Ovary (tissue), 9 donors: ENCODE measurements around the gene SLC15A1. TPM values are rescaled to one million over a fixed set of nuclear protein-coding genes. Genes with fewer than 3 reads are reported as not detected.

Source experiments
- DNase-seq, 5 donors: peaks; one replicate each; pipeline ENCODE4 v3.0.0-alpha.2; 2019 to 2020
- H3K27ac ChIP-seq, 2 donors: fragments of 200-600 bp; one replicate each; pipeline versions ENCODE4 v1.5.1 to v1.8.0; 2019 to 2022
- H3K27me3 ChIP-seq: fragments of 200-600 bp; one replicate; pipeline ENCODE4 v1.8.0; 2022
- H3K36me3 ChIP-seq: fragments of 200-600 bp; sonication (generic); one replicate; pipeline ENCODE4 v1.5.1; 2019
- H3K4me1 ChIP-seq: one replicate; pipeline ENCODE4 v1.8.1; 2013; ENCODE audit warnings: mild to moderate bottlenecking, moderate library complexity; ENCODE audit not compliant: insufficient read depth
- H3K4me3 ChIP-seq: fragments of 200-600 bp; sonication (generic); one replicate; pipeline ENCODE4 v1.5.1; 2017
- H3K9me3 ChIP-seq, 2 donors: fragments of 200-600 bp in 1 of 2; sonication (generic) in 1 of 2; one replicate each; pipeline versions ENCODE4 v1.5.1 to v1.8.1; 2013 to 2019; ENCODE audit warnings: mild to moderate bottlenecking in 1 of 2, moderate library complexity in 1 of 2
- EP300 ChIP-seq: sonication (generic); formaldehyde crosslinking; IDR thresholded peaks from one replicate; pipeline ENCODE4 v1.6.1; 2017; ENCODE audit warnings: antibody characterized with exemption
- POLR2A ChIP-seq: fragments of 450-650 bp; IDR thresholded peaks from one replicate; pipeline ENCODE4 v1.6.1; 2017; ENCODE audit warnings: antibody characterized with exemption, mild to moderate bottlenecking, moderate library complexity
- WGBS, 3 donors: extraction: QIAGEN DNeasy Blood & Tissue Kit in 1 of 3; methylation state at CpG; one replicate each; pipeline versions ENCODE4 v1.1.5 to v1.1.7; 2013 to 2017; 5-methylcytosine and 5-hydroxymethylcytosine counted together
- intact Hi-C, 4 donors: fragments of 100-400 bp; cut with DNase I; formaldehyde crosslinking; loops; one replicate each; pipeline versions ENCODE4 v1.11.0 to v1.15.1; 2022 to 2023
- polyA plus RNA-seq, 2 donors: library from polyadenylated mRNA; stranded (reverse); fragments of 200-250 nt in 1 of 2; fragments of 350-450 nt in 1 of 2; fragmentation: Illumina TruSeq in 1 of 2; extraction: RNeasy Lipid Tissue Mini Kit (QIAGEN cat#74804) in 1 of 2; gene quantifications; one replicate each; pipeline ENCODE4 v1.2.3, GENCODE V29; 2013 to 2014
- total RNA-seq, 7 donors: library from RNA; depleted of rRNA in 2 of 7; stranded (reverse); fragments of >200 nt in 2 of 7; fragmentation: NEBNext Ultra II Directional in 3 of 7; extraction: Animal tissue kit (Norgen Biotek cat#: 25700) in 3 of 7; gene quantifications; one replicate each; pipeline versions ENCODE4 v1.1.0 to v1.2.4, GENCODE V29; 2016 to 2023
- TF ChIP-seq, protein P1 (sequence below), 3 donors: fragments of 450-650 bp in 2 of 3; fragments of 200-600 bp in 1 of 3; IDR thresholded peaks; one replicate each; pipeline versions ENCODE4 v1.5.1 to v1.8.0; 2016 to 2022; ENCODE audit warnings: antibody characterized with exemption in 3 of 3, mild to moderate bottlenecking in 1 of 3
- donor health status: DM: no; HTN: no; CAD: no; lungs with moderate emphysema.
- donor health status: DM: no; HTN: no; CAD: no.
- donor health status: Bipolar disorder and iron deficiency.
- donor health status: DM: yes; HTN: yes; CAD: no.
- donor health status: DM: no; HTN: no; CAD: no.
- donor health status: DM: yes; HTN: yes; CAD: no.

SLC15A1 gene
- total and polyA plus RNA-seq, 9 donors: 0.05 to 1.3 (median 0.13) TPM; not detected in 3

DNA sequence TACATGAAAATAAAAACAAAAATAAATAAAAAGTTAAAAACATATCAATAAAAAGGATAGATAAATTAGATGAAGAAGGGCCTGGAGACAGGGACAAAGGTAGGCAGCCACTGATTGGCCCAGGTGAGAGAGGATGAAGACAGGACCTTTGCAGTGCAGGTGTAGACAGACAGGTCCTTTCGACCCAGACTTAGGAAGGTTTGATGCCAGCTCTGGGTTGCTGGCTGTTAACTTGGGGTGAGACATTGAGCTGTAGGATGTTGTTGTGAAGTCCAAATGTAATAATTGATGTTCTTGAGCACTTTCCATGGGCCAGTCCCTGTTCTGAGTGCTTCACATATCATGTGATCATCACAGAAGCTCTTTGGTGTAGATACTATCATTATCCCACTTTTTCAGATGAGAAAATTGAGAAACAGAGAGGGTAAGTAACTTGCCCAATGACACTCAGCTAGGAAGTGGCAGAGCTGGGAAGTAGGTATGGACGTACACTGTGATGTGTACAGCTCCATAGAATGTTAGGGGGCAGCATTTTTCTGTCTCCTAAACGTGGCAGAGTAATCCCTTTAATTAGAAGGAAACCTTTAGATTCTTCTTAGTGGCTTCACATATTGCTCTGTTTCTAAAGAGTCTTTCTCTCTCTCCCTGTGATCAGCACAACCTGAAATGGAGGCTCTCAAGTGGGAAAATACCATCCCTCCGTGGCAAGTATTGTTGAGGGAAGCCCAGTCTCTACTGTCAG, 99.6 kb downstream of the SLC15A1 start:
- H3K4me3 ChIP-seq: no peak overlapping the region
- H3K4me1 ChIP-seq: peaks cover 2% of the 10 kb centered on the region
- intact Hi-C loops: loop anchor here in 3 of 4 donors (5.0 kb wide), 2 partner anchors 206 to 211 kb away; no protein-coding TSS in a partner anchor
- no peak for DNase-seq
- H3K9me3 ChIP-seq: no peaks in the 10 kb centered on the region
- no peak overlapping the region for H3K27ac ChIP-seq
- no peaks in the 10 kb centered on the region for H3K36me3 ChIP-seq
- TF ChIP-seq POLR2A: no peak
- TF ChIP-seq, protein P1, sequence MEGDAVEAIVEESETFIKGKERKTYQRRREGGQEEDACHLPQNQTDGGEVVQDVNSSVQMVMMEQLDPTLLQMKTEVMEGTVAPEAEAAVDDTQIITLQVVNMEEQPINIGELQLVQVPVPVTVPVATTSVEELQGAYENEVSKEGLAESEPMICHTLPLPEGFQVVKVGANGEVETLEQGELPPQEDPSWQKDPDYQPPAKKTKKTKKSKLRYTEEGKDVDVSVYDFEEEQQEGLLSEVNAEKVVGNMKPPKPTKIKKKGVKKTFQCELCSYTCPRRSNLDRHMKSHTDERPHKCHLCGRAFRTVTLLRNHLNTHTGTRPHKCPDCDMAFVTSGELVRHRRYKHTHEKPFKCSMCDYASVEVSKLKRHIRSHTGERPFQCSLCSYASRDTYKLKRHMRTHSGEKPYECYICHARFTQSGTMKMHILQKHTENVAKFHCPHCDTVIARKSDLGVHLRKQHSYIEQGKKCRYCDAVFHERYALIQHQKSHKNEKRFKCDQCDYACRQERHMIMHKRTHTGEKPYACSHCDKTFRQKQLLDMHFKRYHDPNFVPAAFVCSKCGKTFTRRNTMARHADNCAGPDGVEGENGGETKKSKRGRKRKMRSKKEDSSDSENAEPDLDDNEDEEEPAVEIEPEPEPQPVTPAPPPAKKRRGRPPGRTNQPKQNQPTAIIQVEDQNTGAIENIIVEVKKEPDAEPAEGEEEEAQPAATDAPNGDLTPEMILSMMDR (IDR thresholded peaks at IDR 0.05): no peak
- 41 to 46% (median 41%) methylated on average over 4 of the region's 4 CpGs for WGBS, 3 donors
- no peaks in the 10 kb centered on the region for H3K27me3 ChIP-seq

DNA sequence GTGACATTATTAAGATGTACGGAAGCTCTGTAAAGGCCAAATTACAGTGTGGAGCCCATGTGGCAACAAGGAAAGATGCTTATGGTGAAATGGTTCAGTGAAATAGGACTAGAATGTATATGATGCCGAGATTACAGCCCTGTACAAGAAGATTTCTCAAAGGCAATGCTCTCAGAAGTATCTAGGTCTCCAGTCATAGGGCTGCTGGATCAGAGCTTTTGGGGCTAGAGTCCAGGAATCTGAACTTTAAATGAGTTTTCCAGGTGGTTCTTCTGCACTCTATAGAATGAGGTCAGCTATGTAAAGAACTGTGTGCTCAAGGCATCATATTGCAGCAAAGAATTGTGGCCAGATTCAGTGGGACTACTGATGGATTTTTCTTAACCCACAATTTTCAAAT, 100.2 kb downstream of the SLC15A1 start:
- Histone ChIP-seq H3K4me3 (no peak overlapping the region), H3K9me3 (no peaks in the 10 kb centered on the region), H3K27me3 (no peaks in the 10 kb centered on the region), H3K36me3 (no peaks in the 10 kb centered on the region), H3K4me1 (peaks cover 2% of the 10 kb centered on the region), H3K27ac (no peak overlapping the region)
- TF ChIP-seq, protein P1 (IDR thresholded peaks at IDR 0.05): no peak
- no peak for TF ChIP-seq POLR2A
- intact Hi-C loops: loop anchor here in 3 of 4 donors (5.0 kb wide), 2 partner anchors 205 to 210 kb away; no protein-coding TSS in a partner anchor
- WGBS, 3 donors: 45 to 91% (median 66%) methylated on average over 2 of the region's 2 CpGs
- no peak for DNase-seq

DNA sequence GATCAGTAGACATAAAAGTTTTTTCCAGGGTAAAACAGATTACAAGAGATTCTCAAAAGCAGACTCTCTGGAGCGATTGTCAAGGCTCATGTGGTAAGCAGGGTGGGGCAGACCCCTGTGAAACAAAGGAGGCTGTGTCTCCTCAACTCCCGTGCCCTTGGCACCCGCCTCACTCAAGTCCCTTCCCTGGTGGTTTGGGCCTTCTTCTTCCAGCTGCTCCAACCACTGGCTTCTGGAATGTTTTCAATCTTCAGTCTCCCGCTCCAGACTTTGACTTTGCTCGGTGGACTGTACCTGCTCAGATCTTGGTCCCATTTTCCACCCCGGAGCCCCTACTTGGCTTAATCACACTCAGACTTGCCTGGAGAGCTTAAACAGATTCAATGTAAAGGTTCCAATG, 100.7 kb downstream of the SLC15A1 start:
- peaks cover 2% of the 10 kb centered on the region for H3K4me1 ChIP-seq
- H3K27me3 ChIP-seq: no peaks in the 10 kb centered on the region
- WGBS, 3 donors: 80 to 95% (median 88%) methylated on average over 6 of the region's 6 CpGs
- H3K9me3 ChIP-seq: no peaks in the 10 kb centered on the region
- no peak overlapping the region for H3K4me3 ChIP-seq
- no peak for TF ChIP-seq EP300
- no peak for TF ChIP-seq POLR2A
- TF ChIP-seq, protein P1 (IDR thresholded peaks at IDR 0.05): no peak
- no peaks in the 10 kb centered on the region for H3K36me3 ChIP-seq
- DNase-seq: no peak
- intact Hi-C loops: loop anchor here in 3 of 4 donors (5.0 kb wide), 2 partner anchors 204 to 209 kb away; no protein-coding TSS in a partner anchor
- no peak overlapping the region for H3K27ac ChIP-seq

DNA sequence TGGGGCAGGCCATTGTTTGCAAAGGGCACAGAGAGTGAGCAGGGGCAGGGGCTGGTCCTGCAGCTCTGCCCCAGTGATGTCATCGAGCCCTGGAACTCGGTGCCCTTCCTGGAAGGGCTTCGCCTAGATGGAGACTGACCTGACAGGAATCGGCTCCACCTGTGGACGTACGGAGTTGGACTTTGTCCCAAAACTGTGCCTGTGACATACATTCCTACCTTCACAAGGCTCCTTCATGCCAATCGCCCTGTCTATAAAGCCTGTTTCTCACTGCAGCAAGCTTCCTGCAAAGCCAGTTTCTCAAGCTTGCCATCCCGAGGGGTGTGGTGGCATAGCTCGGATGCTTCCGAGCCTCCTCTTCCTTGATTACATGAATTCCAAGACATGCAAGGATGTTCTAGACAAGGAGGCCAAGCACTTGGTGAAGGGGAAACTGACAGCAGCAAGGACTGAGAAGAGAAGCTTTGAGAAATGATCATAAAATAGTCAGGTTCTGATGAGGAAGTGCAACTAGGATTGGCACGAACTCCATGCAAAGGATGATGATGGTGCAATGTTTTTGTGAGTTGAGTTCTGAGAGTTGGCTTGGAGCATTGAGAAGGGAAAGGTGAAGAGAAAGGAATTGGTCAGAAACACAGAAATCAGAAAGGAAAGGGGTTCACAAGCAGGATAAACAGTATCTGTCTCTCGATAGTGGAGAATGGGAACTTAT, 101.9 kb downstream of the SLC15A1 start:
- peaks cover 2% of the 10 kb centered on the region for H3K4me1 ChIP-seq
- DNase-seq: no peak
- TF ChIP-seq POLR2A: no peak
- no peak for TF ChIP-seq EP300
- TF ChIP-seq, protein P1 (IDR thresholded peaks at IDR 0.05): no peak
- no peaks in the 10 kb centered on the region for H3K36me3 ChIP-seq
- no peak overlapping the region for H3K27ac ChIP-seq
- no peaks in the 10 kb centered on the region for H3K9me3 ChIP-seq
- 80 to 89% (median 87%) methylated on average over 12 of the region's 12 CpGs for WGBS, 3 donors
- intact Hi-C loops: loop anchor here in 3 of 4 donors (5.0 kb wide), 2 partner anchors 203 to 208 kb away; no protein-coding TSS in a partner anchor
- H3K27me3 ChIP-seq: no peaks in the 10 kb centered on the region
- H3K4me3 ChIP-seq: no peak overlapping the region
